Measurements from ENCODE around the gene MAD1L1.

MAD1L1 gene

DNA sequence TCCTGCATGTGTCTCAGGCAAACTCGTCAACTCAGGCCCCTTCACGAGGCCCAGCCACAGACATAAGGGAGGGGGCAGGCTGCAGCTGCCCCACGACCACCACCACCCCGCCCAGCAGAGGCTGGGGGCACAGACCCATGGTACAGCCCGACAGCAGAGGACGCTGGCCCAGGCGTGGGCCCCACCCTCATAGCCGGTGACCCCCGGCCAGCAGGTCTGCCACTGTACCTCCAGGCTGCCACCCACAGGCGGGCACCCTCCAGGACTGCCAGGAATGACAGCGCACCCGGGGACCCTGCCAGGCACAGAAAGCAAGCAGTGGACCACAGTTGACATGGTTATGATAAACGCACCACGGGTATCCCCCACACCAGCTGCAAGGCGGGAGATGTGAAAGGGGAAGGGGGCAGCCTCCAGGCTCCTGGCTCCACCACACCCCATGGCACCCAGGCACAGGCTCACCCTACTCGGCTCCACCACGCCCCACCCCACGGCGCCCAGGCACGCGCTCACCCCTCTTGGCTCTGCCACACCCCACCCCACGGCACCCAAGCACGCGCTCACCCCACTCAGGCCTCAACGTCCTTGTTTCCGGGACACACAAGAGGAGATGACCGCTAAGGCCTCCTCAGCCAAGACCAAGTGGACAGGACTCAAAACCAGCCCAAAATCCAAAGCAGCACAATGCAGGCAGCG lies 135.9 kb downstream of the MAD1L1 start:
- H3K27ac Mint-ChIP-seq = peak overlapping the region; percentile 92

DNA sequence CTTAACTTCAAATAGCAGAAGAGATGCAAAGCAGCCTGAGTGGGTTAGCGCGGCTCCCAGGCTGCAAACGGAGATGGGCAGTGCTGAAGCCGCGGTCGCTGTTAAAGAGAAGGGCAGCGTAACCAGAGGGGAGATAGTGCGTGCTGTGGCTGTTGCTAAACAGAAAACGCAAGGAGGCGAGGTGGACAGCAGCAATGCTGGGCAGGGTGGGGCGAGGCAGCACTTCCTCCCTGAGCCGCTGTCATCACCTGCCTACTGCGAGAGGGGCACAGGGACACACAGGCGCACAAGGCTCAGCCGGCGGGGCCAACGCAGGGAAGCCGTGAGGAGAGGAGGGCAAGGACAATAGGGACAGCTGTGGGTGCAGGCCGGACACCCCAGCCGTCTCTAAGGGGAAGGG lies 137.3 kb downstream of the MAD1L1 start:
- Mint-ChIP-seq H3K36me3 (ENCODE audit: low read depth) (peaks cover 28% of the 10 kb centered on the region), H3K27me3 (ENCODE audit: low read depth, poor library complexity) (peaks cover 7% of the 10 kb centered on the region), H3K9me3 (peaks cover 6% of the 10 kb centered on the region), H3K4me3 (no peak overlapping the region), H3K4me1 (peaks cover 55% of the 10 kb centered on the region), H3K27ac (peak overlapping the region; percentile 92)
- no peak for DNase-seq
- TF ChIP-seq, protein P1, sequence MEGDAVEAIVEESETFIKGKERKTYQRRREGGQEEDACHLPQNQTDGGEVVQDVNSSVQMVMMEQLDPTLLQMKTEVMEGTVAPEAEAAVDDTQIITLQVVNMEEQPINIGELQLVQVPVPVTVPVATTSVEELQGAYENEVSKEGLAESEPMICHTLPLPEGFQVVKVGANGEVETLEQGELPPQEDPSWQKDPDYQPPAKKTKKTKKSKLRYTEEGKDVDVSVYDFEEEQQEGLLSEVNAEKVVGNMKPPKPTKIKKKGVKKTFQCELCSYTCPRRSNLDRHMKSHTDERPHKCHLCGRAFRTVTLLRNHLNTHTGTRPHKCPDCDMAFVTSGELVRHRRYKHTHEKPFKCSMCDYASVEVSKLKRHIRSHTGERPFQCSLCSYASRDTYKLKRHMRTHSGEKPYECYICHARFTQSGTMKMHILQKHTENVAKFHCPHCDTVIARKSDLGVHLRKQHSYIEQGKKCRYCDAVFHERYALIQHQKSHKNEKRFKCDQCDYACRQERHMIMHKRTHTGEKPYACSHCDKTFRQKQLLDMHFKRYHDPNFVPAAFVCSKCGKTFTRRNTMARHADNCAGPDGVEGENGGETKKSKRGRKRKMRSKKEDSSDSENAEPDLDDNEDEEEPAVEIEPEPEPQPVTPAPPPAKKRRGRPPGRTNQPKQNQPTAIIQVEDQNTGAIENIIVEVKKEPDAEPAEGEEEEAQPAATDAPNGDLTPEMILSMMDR (IDR thresholded peaks at IDR 0.05) = no peak

More for the DNA sequence above, 135.9 kb downstream of the MAD1L1 start:
- Mint-ChIP-seq H3K9me3 (peaks cover 6% of the 10 kb centered on the region), H3K4me3 (no peak overlapping the region), H3K36me3 (ENCODE audit: low read depth) (peaks cover 20% of the 10 kb centered on the region), H3K27me3 (ENCODE audit: low read depth, poor library complexity) (peaks cover 7% of the 10 kb centered on the region), H3K4me1 (peaks cover 64% of the 10 kb centered on the region)
- no peak for DNase-seq
- TF ChIP-seq, protein P1 (IDR thresholded peaks at IDR 0.05) = no peak

DNA sequence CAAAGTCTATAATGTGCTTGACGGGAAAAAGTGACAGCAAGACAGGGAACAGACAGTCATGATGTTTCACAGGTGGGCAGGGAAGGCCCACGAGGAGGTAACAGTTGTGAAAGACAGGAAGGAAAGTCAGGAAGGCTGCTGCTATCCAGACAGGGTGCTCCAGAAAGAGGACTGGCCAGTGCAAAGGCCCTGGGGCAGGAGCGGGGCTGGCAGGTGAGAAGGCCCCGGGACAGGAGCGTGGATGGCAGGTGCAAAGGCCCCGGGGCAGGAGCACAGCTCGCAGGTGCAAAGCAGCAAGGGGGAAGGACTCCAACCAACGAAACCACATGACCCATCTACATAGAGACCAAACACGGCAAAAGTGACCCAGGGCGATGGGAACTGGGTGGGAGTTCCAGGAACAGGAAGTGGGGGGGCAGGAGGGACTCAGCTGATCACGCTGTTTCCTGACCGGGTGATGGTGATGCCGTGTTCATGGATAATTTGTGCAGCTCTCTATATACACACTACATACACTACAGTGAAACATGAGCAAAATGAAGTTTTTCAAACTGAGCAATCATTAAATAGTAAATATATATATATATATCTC lies 138.2 kb downstream of the MAD1L1 start:
- Mint-ChIP-seq H3K27me3 (ENCODE audit: low read depth, poor library complexity) (peaks cover 7% of the 10 kb centered on the region), H3K4me1 (peaks cover 46% of the 10 kb centered on the region), H3K9me3 (peaks cover 6% of the 10 kb centered on the region), H3K4me3 (no peak overlapping the region), H3K27ac (no peak overlapping the region), H3K36me3 (ENCODE audit: low read depth) (peaks cover 28% of the 10 kb centered on the region)
- TF ChIP-seq, protein P1 (IDR thresholded peaks at IDR 0.05) = no peak
- no peak for DNase-seq

DNA sequence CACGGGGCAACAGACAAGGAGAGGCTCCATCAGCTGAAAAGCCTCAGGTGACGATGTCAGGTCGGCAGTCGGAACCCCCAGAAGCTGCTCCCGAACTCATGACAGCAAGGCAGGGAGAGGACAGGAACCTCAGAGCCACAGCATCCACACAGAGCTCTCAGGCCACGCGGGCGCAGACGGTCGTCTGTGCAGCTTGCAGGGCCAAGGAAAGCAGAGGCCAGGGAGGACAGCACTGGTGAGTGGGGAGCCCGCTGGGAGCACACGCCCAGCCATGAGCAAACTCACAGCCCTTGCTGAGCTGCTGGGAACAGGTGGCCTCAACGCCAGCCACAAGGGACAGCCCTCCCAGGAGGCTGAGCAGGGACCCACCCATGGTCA lies 138.9 kb downstream of the MAD1L1 start:
- no peak overlapping the region for H3K4me3 Mint-ChIP-seq
- no peak for DNase-seq
- H3K4me1 Mint-ChIP-seq = peaks cover 45% of the 10 kb centered on the region
- no peak overlapping the region for H3K27ac Mint-ChIP-seq
- H3K9me3 Mint-ChIP-seq = peaks cover 6% of the 10 kb centered on the region
- H3K27me3 Mint-ChIP-seq (ENCODE audit: low read depth, poor library complexity) = peaks cover 7% of the 10 kb centered on the region
- TF ChIP-seq, protein P1 (IDR thresholded peaks at IDR 0.05) = no peak
- H3K36me3 Mint-ChIP-seq (ENCODE audit: low read depth) = peaks cover 28% of the 10 kb centered on the region

DNA sequence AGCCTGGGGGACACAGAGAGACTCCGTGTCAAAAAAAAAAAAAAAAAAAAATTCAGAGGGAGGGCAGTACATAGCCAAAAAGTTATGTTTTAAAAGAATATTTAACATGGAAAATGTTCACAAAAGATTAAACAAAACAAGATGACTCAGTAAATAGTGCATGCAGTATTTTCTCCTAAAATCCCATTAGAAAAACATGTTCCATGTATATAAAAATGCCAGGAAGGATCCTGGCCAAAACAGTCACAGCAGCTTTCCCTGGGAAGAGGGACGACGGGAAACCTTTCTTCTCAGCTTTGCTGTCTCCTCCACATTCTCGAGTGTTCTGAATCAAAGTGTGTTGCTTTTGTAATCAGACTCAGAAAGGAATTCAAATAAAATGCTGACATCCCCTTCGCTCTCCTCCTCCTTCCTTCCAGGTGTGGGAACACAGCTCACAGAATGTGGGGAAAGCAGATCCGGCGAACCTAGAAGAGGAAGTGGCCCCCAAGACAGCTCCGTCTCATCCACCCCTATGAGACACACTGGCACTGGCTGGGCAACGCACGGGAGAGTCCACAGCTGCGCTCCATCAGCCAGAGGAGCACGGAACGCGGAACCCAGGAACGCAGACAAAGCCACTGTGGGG lies 139.4 kb downstream of the MAD1L1 start:
- TF ChIP-seq, protein P1 (IDR thresholded peaks at IDR 0.05) = no peak
- peak overlapping the region; percentile 16 for H3K27ac Mint-ChIP-seq

More for the DNA sequence above, 139.4 kb downstream of the MAD1L1 start:
- Mint-ChIP-seq H3K4me3 (no peak overlapping the region), H3K4me1 (peaks cover 40% of the 10 kb centered on the region), H3K9me3 (peaks cover 6% of the 10 kb centered on the region), H3K36me3 (ENCODE audit: low read depth) (peaks cover 28% of the 10 kb centered on the region), H3K27me3 (ENCODE audit: low read depth, poor library complexity) (peaks cover 7% of the 10 kb centered on the region)
- DNase-seq = no peak

Measured in nephron progenitor cell (in vitro differentiated cells).